T-cell (primary cell): ENCODE measurements around the gene MARCKSL1. TPM values are rescaled to one million over a fixed set of nuclear protein-coding genes. Genes with fewer than 3 reads are reported as not detected.

Experiments
- ATAC-seq, 4 experiments: fragments of 200-7000 bp in 3 of 4; fragments of 150-1000 bp in 1 of 4; cut with Tn5 transposase; replicated peaks in 1 of 4; 1 replicate in 3 of 4; 2 replicates in 1 of 4; pipeline ENCODE4 v1.10.0; 2021; ENCODE audit warnings: moderate library complexity in 3 of 4, mild to moderate bottlenecking in 2 of 4, moderate number of reproducible peaks in 1 of 4
- CTCF ChIA-PET, 2 donors: fragments of 300-600 bp; sonication (Branson Sonifier 250); formaldehyde crosslinking; loops; one replicate each; lab custom pipeline; 2022; ENCODE audit warnings: antibody characterized with exemption in 2 of 2; lab: Charles Lee
- POLR2A ChIA-PET, 2 donors: fragments of 300-600 bp; sonication (Branson Sonifier 250); formaldehyde crosslinking; loops; one replicate each; lab custom pipeline; 2022; ENCODE audit warnings: antibody characterized with exemption in 2 of 2; lab: Charles Lee
- DNase-seq, 35 experiments: peaks; one replicate each; pipeline versions ENCODE4 v3.0.0 to v3.0.0-alpha.2; 2013 to 2023
- H3K27ac ChIP-seq: one replicate; pipeline ENCODE4 v1.5.1; 2013; ENCODE audit warnings: low read length
- H3K27me3 ChIP-seq, 2 experiments: replicated peaks in 1 of 2; 1 replicate in 1 of 2; 2 replicates in 1 of 2; pipeline versions ENCODE4 v1.6.1 to v1.7.0; 2013; ENCODE audit warnings: low read length in 1 of 2, mixed read lengths in 1 of 2; ENCODE audit not compliant: control insufficient read depth in 2 of 2, insufficient read depth in 2 of 2; ENCODE audit errors: extremely low read depth in 1 of 2
- H3K36me3 ChIP-seq, 2 donors: 1 replicate in 1 of 2; 2 replicates in 1 of 2; pipeline versions ENCODE4 v1.6.1 to v1.7.0; 2013; ENCODE audit warnings: low read length in 1 of 2; ENCODE audit not compliant: control insufficient read depth in 2 of 2, insufficient read depth in 1 of 2; ENCODE audit errors: extremely low read depth in 1 of 2
- H3K4me1 ChIP-seq, 2 experiments: 1 replicate in 1 of 2; 2 replicates in 1 of 2; pipeline versions ENCODE4 v1.6.1 to v1.7.0; 2013; ENCODE audit warnings: low read length in 2 of 2, mixed read lengths in 1 of 2; ENCODE audit not compliant: insufficient read depth in 2 of 2, control insufficient read depth in 1 of 2; ENCODE audit errors: extremely low read depth in 1 of 2
- H3K4me3 ChIP-seq, 2 donors: 1 replicate in 1 of 2; 2 replicates in 1 of 2; pipeline versions ENCODE4 v1.5.1 to v1.7.0; 2013; ENCODE audit warnings: mild to moderate bottlenecking in 2 of 2, low read length in 1 of 2, moderate library complexity in 1 of 2; ENCODE audit not compliant: control insufficient read depth in 1 of 2; ENCODE audit errors: extremely low read depth in 1 of 2
- H3K9me3 ChIP-seq: 2 replicates; pipeline ENCODE4 v1.7.0; 2013
- H3K27ac Mint-ChIP-seq, 2 donors: one replicate each; pipeline ENCODE4 v1.8.0; 2020 to 2021; ENCODE audit warnings: mild to moderate bottlenecking in 2 of 2, mixed read lengths in 2 of 2
- H3K27me3 Mint-ChIP-seq, 2 donors: one replicate each; pipeline ENCODE4 v1.8.0; 2021 to 2022; ENCODE audit warnings: mixed read lengths in 2 of 2
- H3K36me3 Mint-ChIP-seq: one replicate; pipeline ENCODE4 v1.8.0; 2021; ENCODE audit warnings: mixed read lengths
- H3K4me1 Mint-ChIP-seq, 3 donors: one replicate each; pipeline ENCODE4 v1.8.0; 2020 to 2022; ENCODE audit warnings: mixed read lengths in 3 of 3, mild to moderate bottlenecking in 1 of 3
- H3K4me3 Mint-ChIP-seq, 3 donors: one replicate each; pipeline ENCODE4 v1.8.0; 2020 to 2022; ENCODE audit warnings: mild to moderate bottlenecking in 3 of 3, mixed read lengths in 3 of 3, moderate library complexity in 3 of 3
- H3K9me3 Mint-ChIP-seq, 3 donors: one replicate each; pipeline ENCODE4 v1.8.0; 2020 to 2022; ENCODE audit warnings: mixed read lengths in 3 of 3
- WGBS: methylation state at CpG from one replicate; pipeline ENCODE4 v1.1.5; 2013; ENCODE audit warnings: missing lambda C conversion rate; ENCODE audit not compliant: insufficient coverage; 5-methylcytosine and 5-hydroxymethylcytosine counted together
- total RNA-seq, 35 experiments: library from RNA in 6 of 35; stranded (reverse) in 6 of 35; fragments of 120-200 nt in 1 of 35; gene quantifications; one replicate each; pipeline versions ENCODE4 v1.2.1 to v1.2.4 and lab custom pipeline; 2013 to 2026

Gene MARCKSL1
- total RNA-seq, 5 donors from 2014 or later (not counting 1 experiment from before 2014, with no cell fraction given) = 28.1 to 46.5 (median 41.4) TPM

- Mint-ChIP-seq H3K27ac (peak overlapping the region in 1 of 2 donors; percentile 27), H3K4me3 (no peak overlapping the region), H3K36me3 (peaks cover 51% of the 10 kb centered on the region), H3K9me3 (no peaks in the 10 kb centered on the region), H3K27me3 (no peaks in the 10 kb centered on the region), H3K4me1 (peaks cover 25 to 34% (median 31%) of the 10 kb centered on the region in 3 donors)
- Histone ChIP-seq H3K4me1 (peaks cover 11 to 25% of the 10 kb centered on the region in 2 experiments), H3K36me3 (peaks cover 17 to 69% of the 10 kb centered on the region in 2 donors), H3K9me3 (no peaks in the 10 kb centered on the region), H3K27me3 (no peaks in the 10 kb centered on the region), H3K4me3 (no peak overlapping the region), H3K27ac (no peak overlapping the region)
- ChIA-PET POLR2A (no interaction called here), CTCF (no interaction called here)
- ATAC-seq (no peak), DNase-seq (no peak)
- WGBS = 93% methylated on average over 7 of the region's 11 CpGs
These were observed 8.8 kb downstream of the MARCKSL1 start for GRCh38 chr1:32327204-32327603.

GRCh38 chr1:32321712-32322291 is 14.2 kb downstream of the MARCKSL1 start:
- Mint-ChIP-seq H3K4me3 (peak overlapping the region; percentile 64 to 78 (median 67)), H3K27me3 (no peaks in the 10 kb centered on the region), H3K27ac (peak overlapping the region; percentile 96), H3K4me1 (peaks cover 44 to 59% (median 44%) of the 10 kb centered on the region in 3 donors), H3K36me3 (peaks cover 18% of the 10 kb centered on the region), H3K9me3 (no peaks in the 10 kb centered on the region)
- CTCF ChIA-PET = interaction anchor here (0.5 to 1.9 kb wide), 13 partner anchors 10 to 400 kb away, joined by 3 to 11 read pairs (median 4); partner anchors contain the start of genes KPNA6 (in 1 of the 2) and MARCKSL1 (in 1 of the 2)
- Histone ChIP-seq H3K27me3 (no peaks in the 10 kb centered on the region), H3K36me3 (peaks cover 7 to 36% of the 10 kb centered on the region in 2 donors), H3K9me3 (no peaks in the 10 kb centered on the region), H3K27ac (peak overlapping the region; percentile 61), H3K4me3 (peak overlapping the region; percentile 10 to 46), H3K4me1 (peaks cover 29 to 58% of the 10 kb centered on the region in 2 experiments)
- POLR2A ChIA-PET = interaction anchor here (0.5 to 1.4 kb wide), 12 partner anchors 9 to 544 kb away, joined by 3 to 12 read pairs (median 4); partner anchors contain the start of genes BSDC1 (in 1 of the 2) and MARCKSL1 (in 1 of the 2)
- peak in 23 of 35 experiments; percentile 8 to 68 (median 29) for DNase-seq
- 40% methylated on average over 1 of the region's 5 CpGs for WGBS
- ATAC-seq = peak; percentile 86 to 90 (median 88)

GRCh38 chr1:32318127-32318869 is 17.7 kb downstream of the MARCKSL1 start:
- peaks cover 3 to 27% of the 10 kb centered on the region in 2 donors for H3K36me3 ChIP-seq
- CTCF ChIA-PET = interaction anchor here in 1 of 2 donors (0.5 kb wide), 1 partner anchor 557 kb away, joined by 4 read pairs; no protein-coding TSS in a partner anchor
- ATAC-seq (no peak), DNase-seq (no peak)
- peaks cover 18% of the 10 kb centered on the region for H3K36me3 Mint-ChIP-seq
- H3K4me1 ChIP-seq = peaks cover 25 to 44% of the 10 kb centered on the region in 2 experiments
- H3K9me3 ChIP-seq = no peaks in the 10 kb centered on the region
- no peak overlapping the region for H3K27ac ChIP-seq
- POLR2A ChIA-PET = interaction anchor here (0.6 to 0.7 kb wide), 3 partner anchors 13 to 18 kb away, joined by 3 to 4 read pairs (median 3); partner anchors contain the start of gene MARCKSL1 (in 1 of the 2)
- peaks cover 42 to 57% (median 48%) of the 10 kb centered on the region in 3 donors for H3K4me1 Mint-ChIP-seq
- peak overlapping the region; percentile 61 to 72 for H3K27ac Mint-ChIP-seq
- H3K4me3 Mint-ChIP-seq = no peak overlapping the region
- H3K4me3 ChIP-seq = no peak overlapping the region
- WGBS = 100% methylated on average over 6 of the region's 10 CpGs
- no peaks in the 10 kb centered on the region for H3K27me3 Mint-ChIP-seq
- no peaks in the 10 kb centered on the region for H3K27me3 ChIP-seq
- no peaks in the 10 kb centered on the region for H3K9me3 Mint-ChIP-seq

- H3K27ac Mint-ChIP-seq = peak overlapping the region; percentile 44 to 68
- peaks cover 16 to 31% of the 10 kb centered on the region in 2 experiments for H3K4me1 ChIP-seq
- H3K4me1 Mint-ChIP-seq = peaks cover 36 to 47% (median 38%) of the 10 kb centered on the region in 3 donors
- no peak overlapping the region for H3K4me3 Mint-ChIP-seq
- H3K27ac ChIP-seq = no peak overlapping the region
- peaks cover 19% of the 10 kb centered on the region for H3K36me3 Mint-ChIP-seq
- ChIA-PET POLR2A (interaction anchor here in 1 of 2 donors (0.7 kb wide), 1 partner anchor 17 kb away, joined by 3 read pairs; no protein-coding TSS in a partner anchor), CTCF (no interaction called here)
- H3K9me3 ChIP-seq = no peaks in the 10 kb centered on the region
- no peak for DNase-seq
- H3K9me3 Mint-ChIP-seq = no peaks in the 10 kb centered on the region
- peaks cover 3 to 27% of the 10 kb centered on the region in 2 donors for H3K36me3 ChIP-seq
- ATAC-seq = no peak
- no peaks in the 10 kb centered on the region for H3K27me3 Mint-ChIP-seq
- H3K4me3 ChIP-seq = no peak overlapping the region
- WGBS = no CpG with 5 or more reads among the region's 3 CpGs
- no peaks in the 10 kb centered on the region for H3K27me3 ChIP-seq
These were observed 19.1 kb downstream of the MARCKSL1 start for GRCh38 chr1:32316903-32317277.

- peaks cover 5 to 31% of the 10 kb centered on the region in 2 experiments for H3K4me1 ChIP-seq
- no peak overlapping the region for H3K27ac ChIP-seq
These were observed 24.2 kb downstream of the MARCKSL1 start for GRCh38 chr1:32311709-32312393.

More at GRCh38 chr1:32311709-32312393, 24.2 kb downstream of the MARCKSL1 start:
- H3K27ac Mint-ChIP-seq = peak overlapping the region; percentile 40 to 84
- ChIA-PET POLR2A (no interaction called here), CTCF (interaction anchor here in 1 of 2 donors (1.2 kb wide), 1 partner anchor 10 kb away, joined by 3 read pairs; no protein-coding TSS in a partner anchor)
- H3K4me1 Mint-ChIP-seq = peaks cover 62 to 70% (median 67%) of the 10 kb centered on the region in 3 donors
- Histone ChIP-seq H3K36me3 (peaks cover 0 to 18% of the 10 kb centered on the region in 2 donors), H3K27me3 (no peaks in the 10 kb centered on the region), H3K4me3 (no peak overlapping the region), H3K9me3 (no peaks in the 10 kb centered on the region)
- no peaks in the 10 kb centered on the region for H3K27me3 Mint-ChIP-seq
- no CpG with 5 or more reads among the region's 2 CpGs for WGBS
- ATAC-seq (no peak), DNase-seq (no peak)
- H3K36me3 Mint-ChIP-seq = peaks cover 30% of the 10 kb centered on the region
- no peak overlapping the region for H3K4me3 Mint-ChIP-seq
- no peaks in the 10 kb centered on the region for H3K9me3 Mint-ChIP-seq
